ENCODE measurements around the gene FAM120A. TPM values are rescaled to one million over a fixed set of nuclear protein-coding genes. Genes with fewer than 3 reads are reported as not detected.

FAM120A gene
- total and polyA plus RNA-seq, 2 of the 13 experiments (the other 11 are each of a cell fraction or from before 2014, with no cell fraction given) = 41.3 to 44.4 TPM

GRCh38 chr9:93451849-93452709 is 594 bp downstream of the FAM120A start (continued):
- TF ChIP-seq, protein P1, sequence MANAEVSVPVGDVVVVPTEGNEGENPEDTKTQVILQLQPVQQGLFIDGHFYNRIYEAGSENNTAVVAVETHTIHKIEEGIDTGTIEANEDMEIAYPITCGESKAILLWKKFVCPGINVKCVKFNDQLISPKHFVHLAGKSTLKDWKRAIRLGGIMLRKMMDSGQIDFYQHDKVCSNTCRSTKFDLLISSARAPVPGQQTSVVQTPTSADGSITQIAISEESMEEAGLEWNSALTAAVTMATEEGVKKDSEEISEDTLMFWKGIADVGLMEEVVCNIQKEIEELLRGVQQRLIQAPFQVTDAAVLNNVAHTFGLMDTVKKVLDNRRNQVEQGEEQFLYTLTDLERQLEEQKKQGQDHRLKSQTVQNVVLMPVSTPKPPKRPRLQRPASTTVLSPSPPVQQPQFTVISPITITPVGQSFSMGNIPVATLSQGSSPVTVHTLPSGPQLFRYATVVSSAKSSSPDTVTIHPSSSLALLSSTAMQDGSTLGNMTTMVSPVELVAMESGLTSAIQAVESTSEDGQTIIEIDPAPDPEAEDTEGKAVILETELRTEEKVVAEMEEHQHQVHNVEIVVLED (CRISPR knock-in tag; IDR thresholded peaks at IDR 0.05; ENCODE audit: borderline replicate concordance) = no peak
- TF ChIP-seq ZNF441 (CRISPR knock-in tag; IDR thresholded peaks at IDR 0.05; ENCODE audit: borderline replicate concordance) = peak; percentile 59; the same call in 1 of the 2 replicates
- 0 out of 2 replicates have a peak, but pooled peaks have one; percentile 68 for TF ChIP-seq ZNF296 (CRISPR knock-in tag; conservative IDR thresholded peaks at IDR 0.05)
- TF ChIP-seq, protein P2, sequence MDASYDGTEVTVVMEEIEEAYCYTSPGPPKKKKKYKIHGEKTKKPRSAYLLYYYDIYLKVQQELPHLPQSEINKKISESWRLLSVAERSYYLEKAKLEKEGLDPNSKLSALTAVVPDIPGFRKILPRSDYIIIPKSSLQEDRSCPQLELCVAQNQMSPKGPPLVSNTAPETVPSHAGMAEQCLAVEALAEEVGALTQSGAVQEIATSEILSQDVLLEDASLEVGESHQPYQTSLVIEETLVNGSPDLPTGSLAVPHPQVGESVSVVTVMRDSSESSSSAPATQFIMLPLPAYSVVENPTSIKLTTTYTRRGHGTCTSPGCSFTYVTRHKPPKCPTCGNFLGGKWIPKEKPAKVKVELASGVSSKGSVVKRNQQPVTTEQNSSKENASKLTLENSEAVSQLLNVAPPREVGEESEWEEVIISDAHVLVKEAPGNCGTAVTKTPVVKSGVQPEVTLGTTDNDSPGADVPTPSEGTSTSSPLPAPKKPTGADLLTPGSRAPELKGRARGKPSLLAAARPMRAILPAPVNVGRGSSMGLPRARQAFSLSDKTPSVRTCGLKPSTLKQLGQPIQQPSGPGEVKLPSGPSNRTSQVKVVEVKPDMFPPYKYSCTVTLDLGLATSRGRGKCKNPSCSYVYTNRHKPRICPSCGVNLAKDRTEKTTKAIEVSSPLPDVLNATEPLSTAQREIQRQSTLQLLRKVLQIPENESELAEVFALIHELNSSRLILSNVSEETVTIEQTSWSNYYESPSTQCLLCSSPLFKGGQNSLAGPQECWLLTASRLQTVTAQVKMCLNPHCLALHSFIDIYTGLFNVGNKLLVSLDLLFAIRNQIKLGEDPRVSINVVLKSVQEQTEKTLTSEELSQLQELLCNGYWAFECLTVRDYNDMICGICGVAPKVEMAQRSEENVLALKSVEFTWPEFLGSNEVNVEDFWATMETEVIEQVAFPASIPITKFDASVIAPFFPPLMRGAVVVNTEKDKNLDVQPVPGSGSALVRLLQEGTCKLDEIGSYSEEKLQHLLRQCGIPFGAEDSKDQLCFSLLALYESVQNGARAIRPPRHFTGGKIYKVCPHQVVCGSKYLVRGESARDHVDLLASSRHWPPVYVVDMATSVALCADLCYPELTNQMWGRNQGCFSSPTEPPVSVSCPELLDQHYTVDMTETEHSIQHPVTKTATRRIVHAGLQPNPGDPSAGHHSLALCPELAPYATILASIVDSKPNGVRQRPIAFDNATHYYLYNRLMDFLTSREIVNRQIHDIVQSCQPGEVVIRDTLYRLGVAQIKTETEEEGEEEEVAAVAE (CRISPR knock-in tag; IDR thresholded peaks at IDR 0.05; ENCODE audit: borderline replicate concordance) = no peak
- no peak for TF ChIP-seq SMAD9 (CRISPR knock-in tag; IDR thresholded peaks at IDR 0.05)
- no peak for TF ChIP-seq REPIN1 (CRISPR knock-in tag; IDR thresholded peaks at IDR 0.05; ENCODE audit: borderline replicate concordance, low read depth)
- TF ChIP-seq, protein P3, sequence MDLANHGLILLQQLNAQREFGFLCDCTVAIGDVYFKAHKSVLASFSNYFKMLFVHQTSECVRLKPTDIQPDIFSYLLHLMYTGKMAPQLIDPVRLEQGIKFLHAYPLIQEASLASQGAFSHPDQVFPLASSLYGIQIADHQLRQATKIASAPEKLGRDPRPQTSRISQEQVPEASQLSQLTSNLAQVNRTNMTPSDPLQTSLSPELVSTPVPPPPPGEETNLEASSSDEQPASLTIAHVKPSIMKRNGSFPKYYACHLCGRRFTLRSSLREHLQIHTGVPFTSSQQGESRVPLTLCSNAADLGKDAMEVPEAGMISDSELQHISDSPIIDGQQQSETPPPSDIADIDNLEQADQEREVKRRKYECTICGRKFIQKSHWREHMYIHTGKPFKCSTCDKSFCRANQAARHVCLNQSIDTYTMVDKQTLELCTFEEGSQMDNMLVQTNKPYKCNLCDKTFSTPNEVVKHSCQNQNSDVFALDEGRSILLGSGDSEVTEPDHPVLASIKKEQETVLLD (CRISPR knock-in tag; IDR thresholded peaks at IDR 0.05; ENCODE audit: low read depth) = peak; percentile 60; the same call in 1 of the 2 replicates
- TF ChIP-seq RBM39 (IDR thresholded peaks at IDR 0.05; ENCODE audit: low read depth, low read length, poor library complexity, severe bottlenecking) = peak; percentile 42
- no peak for TF ChIP-seq ZNF253 (CRISPR knock-in tag; IDR thresholded peaks at IDR 0.05; ENCODE audit: borderline replicate concordance)
- TF ChIP-seq PAF1 (CRISPR knock-in tag; IDR thresholded peaks at IDR 0.05) = no peak
- no peak for TF ChIP-seq SOX6 (IDR thresholded peaks at IDR 0.05)
- no peak for TF ChIP-seq SOX6 (CRISPR knock-in tag; IDR thresholded peaks at IDR 0.05)
- no peak for TF ChIP-seq ZNF660 (CRISPR knock-in tag; IDR thresholded peaks at IDR 0.05; ENCODE audit: borderline replicate concordance, low read depth)
- TF ChIP-seq, protein P4, sequence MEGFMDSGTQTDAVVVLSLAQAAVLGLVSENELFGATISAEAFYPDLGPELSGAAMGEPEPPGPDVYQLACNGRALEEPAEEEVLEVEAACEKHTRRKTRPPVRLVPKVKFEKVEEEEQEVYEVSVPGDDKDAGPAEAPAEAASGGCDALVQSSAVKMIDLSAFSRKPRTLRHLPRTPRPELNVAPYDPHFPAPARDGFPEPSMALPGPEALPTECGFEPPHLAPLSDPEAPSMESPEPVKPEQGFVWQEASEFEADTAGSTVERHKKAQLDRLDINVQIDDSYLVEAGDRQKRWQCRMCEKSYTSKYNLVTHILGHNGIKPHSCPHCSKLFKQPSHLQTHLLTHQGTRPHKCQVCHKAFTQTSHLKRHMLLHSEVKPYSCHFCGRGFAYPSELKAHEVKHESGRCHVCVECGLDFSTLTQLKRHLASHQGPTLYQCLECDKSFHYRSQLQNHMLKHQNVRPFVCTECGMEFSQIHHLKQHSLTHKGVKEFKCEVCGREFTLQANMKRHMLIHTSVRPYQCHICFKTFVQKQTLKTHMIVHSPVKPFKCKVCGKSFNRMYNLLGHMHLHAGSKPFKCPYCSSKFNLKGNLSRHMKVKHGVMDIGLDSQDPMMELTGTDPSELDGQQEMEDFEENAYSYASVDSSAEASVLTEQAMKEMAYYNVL (CRISPR knock-in tag; IDR thresholded peaks at IDR 0.05; ENCODE audit: borderline replicate concordance) = no peak
- no peak for TF ChIP-seq ZFP82 (CRISPR knock-in tag; IDR thresholded peaks at IDR 0.05; ENCODE audit: borderline replicate concordance)

Data from HepG2 (cell line).